Mesenchymal stem cell (in vitro differentiated cells and primary cell): Measurements from ENCODE around the gene CCS.
"Not testable (repeated sequence)": the region's sequence is repeated elsewhere in the genome, so short reads cannot be mapped to it uniquely, and the experiment has no call there.

ENCODE experiments used
- DNase-seq: peaks from one replicate; pipeline ENCODE4 v3.0.0-alpha.2; 2013
- H2AFZ ChIP-seq: one replicate; pipeline ENCODE4 v1.6.1; 2013; ENCODE audit warnings: low read depth, mild to moderate bottlenecking, control low read depth, inconsistent platforms, low read length, moderate library complexity
- H2AK5ac ChIP-seq: 2 replicates; pipeline ENCODE4 v1.6.1; 2013; ENCODE audit warnings: low read length, moderate library complexity, mild to moderate bottlenecking, inconsistent platforms; ENCODE audit not compliant: severe bottlenecking
- H2BK120ac ChIP-seq: one replicate; pipeline ENCODE4 v1.6.1; 2013; ENCODE audit warnings: low read depth, mild to moderate bottlenecking, inconsistent platforms, low read length, moderate library complexity
- H2BK12ac ChIP-seq, 2 experiments: one replicate each; pipeline ENCODE4 v1.6.1; 2013; ENCODE audit warnings: inconsistent platforms in 2 of 2, low read length in 2 of 2, mild to moderate bottlenecking in 2 of 2, moderate library complexity in 2 of 2, control low read depth in 1 of 2
- H2BK15ac ChIP-seq: one replicate; pipeline ENCODE4 v1.6.1; 2013; ENCODE audit warnings: mild to moderate bottlenecking, low read depth, inconsistent platforms; ENCODE audit not compliant: poor library complexity, severe bottlenecking
- H2BK5ac ChIP-seq: 2 replicates; pipeline ENCODE4 v1.6.1; 2013; ENCODE audit warnings: low read depth, mild to moderate bottlenecking, low read length, control low read depth, inconsistent platforms; ENCODE audit not compliant: poor library complexity, severe bottlenecking
- H3K14ac ChIP-seq, 2 experiments: one replicate each; pipeline ENCODE4 v1.6.1; 2013; ENCODE audit warnings: inconsistent platforms in 2 of 2, low read length in 2 of 2, control low read depth in 1 of 2, mild to moderate bottlenecking in 1 of 2, moderate library complexity in 1 of 2
- H3K18ac ChIP-seq, 2 experiments: one replicate each; pipeline ENCODE4 v1.6.1; 2013; ENCODE audit warnings: inconsistent platforms in 2 of 2, low read length in 2 of 2, control low read depth in 1 of 2, low read depth in 1 of 2, mild to moderate bottlenecking in 1 of 2
- H3K23ac ChIP-seq, 2 experiments: one replicate each; pipeline ENCODE4 v1.6.1; 2013; ENCODE audit warnings: inconsistent platforms in 2 of 2, low read length in 2 of 2, mild to moderate bottlenecking in 2 of 2, moderate library complexity in 2 of 2, control low read depth in 1 of 2
- H3K27ac ChIP-seq: 2 replicates; pipeline ENCODE4 v1.5.1; 2013; ENCODE audit warnings: mild to moderate bottlenecking, moderate library complexity, low read length, control low read depth, inconsistent platforms; ENCODE audit not compliant: poor library complexity, severe bottlenecking
- H3K27me3 ChIP-seq, 2 experiments: 2 replicates each; pipeline versions ENCODE4 v1.6.1 to v1.7.0; 2013; ENCODE audit warnings: low read length in 2 of 2, mild to moderate bottlenecking in 2 of 2, moderate library complexity in 2 of 2, control low read depth in 1 of 2, inconsistent platforms in 1 of 2; ENCODE audit not compliant: control insufficient read depth in 1 of 2, insufficient read depth in 1 of 2
- H3K36me3 ChIP-seq, 2 experiments: 2 replicates each; pipeline versions ENCODE4 v1.6.1 to v1.7.0; 2013; ENCODE audit warnings: low read length in 2 of 2, control low read depth in 1 of 2, inconsistent platforms in 1 of 2, low read depth in 1 of 2, mild to moderate bottlenecking in 1 of 2; ENCODE audit not compliant: insufficient read depth in 2 of 2, control insufficient read depth in 1 of 2
- H3K4ac ChIP-seq, 2 experiments: one replicate each; pipeline ENCODE4 v1.6.1; 2013; ENCODE audit warnings: inconsistent platforms in 2 of 2, low read length in 2 of 2, mild to moderate bottlenecking in 2 of 2, moderate library complexity in 2 of 2, control low read depth in 1 of 2, low read depth in 1 of 2
- H3K4me1 ChIP-seq: 2 replicates; pipeline ENCODE4 v1.6.1; 2013; ENCODE audit warnings: low read depth, low read length, control low read depth; ENCODE audit not compliant: control insufficient read depth, insufficient read depth
- H3K4me2 ChIP-seq: 2 replicates; pipeline ENCODE4 v1.6.1; 2013; ENCODE audit warnings: low read length, mild to moderate bottlenecking, inconsistent platforms; ENCODE audit not compliant: poor library complexity, severe bottlenecking
- H3K4me3 ChIP-seq, 2 experiments: 2 replicates each; pipeline versions ENCODE4 v1.5.1 to v1.7.0; 2013; ENCODE audit warnings: low read length in 2 of 2, mild to moderate bottlenecking in 2 of 2, control low read depth in 1 of 2, low read depth in 1 of 2; ENCODE audit not compliant: insufficient read depth in 1 of 2
- H3K79me1 ChIP-seq: replicated peaks from 2 replicates; pipeline ENCODE4 v1.6.1; 2013; ENCODE audit warnings: mild to moderate bottlenecking, control low read depth, low read length, inconsistent platforms; ENCODE audit not compliant: poor library complexity, severe bottlenecking
- H3K9ac ChIP-seq: 2 replicates; pipeline ENCODE4 v1.7.0; 2013; ENCODE audit warnings: mild to moderate bottlenecking, low read length, moderate library complexity
- H3K9me3 ChIP-seq: 2 replicates; pipeline ENCODE4 v1.7.0; 2013; ENCODE audit warnings: mild to moderate bottlenecking, low read length; ENCODE audit not compliant: control insufficient read depth
- H4K8ac ChIP-seq: one replicate; pipeline ENCODE4 v1.6.1; 2013; ENCODE audit warnings: inconsistent platforms, mild to moderate bottlenecking, low read length, moderate library complexity
- H4K91ac ChIP-seq: one replicate; pipeline ENCODE4 v1.6.1; 2013; ENCODE audit warnings: mild to moderate bottlenecking, low read length, inconsistent platforms
- WGBS: methylation state at CpG from one replicate; pipeline ENCODE4 v1.1.7; 2013; ENCODE audit warnings: mixed read lengths; 5-methylcytosine and 5-hydroxymethylcytosine counted together

CCS gene

GRCh38 chr11:66639066-66639813, 46.3 kb downstream of the CCS start:
- Histone ChIP-seq H4K91ac (peak overlapping the region; percentile 80), H3K4me3 (peak overlapping the region; percentile 79 to 91), H2BK120ac (peak overlapping the region; percentile 73), H2AK5ac (peak overlapping the region; percentile 23), H3K9ac (peak overlapping the region; percentile 94), H3K4me2 (peak overlapping the region; percentile 72), H4K8ac (peak overlapping the region; percentile 94), H3K79me1 (no peaks in the 10 kb centered on the region), H3K23ac (peak overlapping the region in 1 of 2 experiments; percentile 81), H3K18ac (peak overlapping the region; percentile 44 to 92), H2AFZ (no peak overlapping the region), H3K9me3 (no peaks in the 10 kb centered on the region), H3K27ac (peak overlapping the region; percentile 96), H2BK12ac (no peak overlapping the region), H3K4ac (peak overlapping the region; percentile 77 to 89), H3K4me1 (peaks cover 16% of the 10 kb centered on the region), H2BK15ac (no peak overlapping the region), H2BK5ac (no peak overlapping the region), H3K14ac (no peak overlapping the region), H3K36me3 (peaks cover 25 to 54% of the 10 kb centered on the region in 2 experiments), H3K27me3 (no peaks in the 10 kb centered on the region)
- peak; percentile 73 for DNase-seq
- 19% methylated on average over 25 of the region's 27 CpGs for WGBS

- not testable (repeated sequence) for H3K27me3 ChIP-seq, H2BK12ac ChIP-seq, H2BK120ac ChIP-seq, H2BK5ac ChIP-seq, H3K4ac ChIP-seq, H3K14ac ChIP-seq, H3K9me3 ChIP-seq, H4K8ac ChIP-seq, H2AFZ ChIP-seq, H2BK15ac ChIP-seq, H4K91ac ChIP-seq, H3K23ac ChIP-seq, H3K27ac ChIP-seq, H3K18ac ChIP-seq, H2AK5ac ChIP-seq, H3K79me1 ChIP-seq, DNase-seq
- peak overlapping the region; percentile 72 for H3K4me2 ChIP-seq
- H3K36me3 ChIP-seq: peaks cover 23 to 56% of the 10 kb centered on the region in 2 experiments
- peaks cover 16% of the 10 kb centered on the region for H3K4me1 ChIP-seq
- peak overlapping the region in 1 of 2 experiments; percentile 91 for H3K4me3 ChIP-seq
- 90% methylated on average over 8 of the region's 10 CpGs for WGBS
- H3K9ac ChIP-seq: peak overlapping the region; percentile 94
Measured at GRCh38 chr11:66639814-66640340, 46.9 kb downstream of the CCS start.

GRCh38 chr11:66641834-66642233, 48.8 kb downstream of the CCS start:
- no peak overlapping the region for H2BK120ac ChIP-seq
- H3K36me3 ChIP-seq: peaks cover 19 to 75% of the 10 kb centered on the region in 2 experiments
- no peaks in the 10 kb centered on the region for H3K27me3 ChIP-seq
- no peak for DNase-seq
- H3K4me2 ChIP-seq: peak overlapping the region; percentile 57
- H3K23ac ChIP-seq: no peak overlapping the region
- no peak overlapping the region for H3K14ac ChIP-seq
- H3K4ac ChIP-seq: no peak overlapping the region
- no peaks in the 10 kb centered on the region for H3K9me3 ChIP-seq
- H2AK5ac ChIP-seq: no peak overlapping the region
- no peak overlapping the region for H2BK12ac ChIP-seq
- no peak overlapping the region for H4K91ac ChIP-seq
- H2AFZ ChIP-seq: no peak overlapping the region
- H4K8ac ChIP-seq: no peak overlapping the region
- no peaks in the 10 kb centered on the region for H3K79me1 ChIP-seq
- H3K18ac ChIP-seq: no peak overlapping the region
- peak overlapping the region in 1 of 2 experiments; percentile 91 for H3K4me3 ChIP-seq
- H3K27ac ChIP-seq: no peak overlapping the region
- H3K4me1 ChIP-seq: peaks cover 19% of the 10 kb centered on the region
- H3K9ac ChIP-seq: peak overlapping the region; percentile 94
- H2BK5ac ChIP-seq: no peak overlapping the region
- WGBS: 70% methylated on average over 3 of the region's 3 CpGs
- no peak overlapping the region for H2BK15ac ChIP-seq

- H3K18ac ChIP-seq: no peak overlapping the region
- no peak overlapping the region for H3K4me2 ChIP-seq
- H2AK5ac ChIP-seq: no peak overlapping the region
- H3K14ac ChIP-seq: no peak overlapping the region
- no peak overlapping the region for H2BK15ac ChIP-seq
- WGBS: 98% methylated on average over 24 of the region's 24 CpGs
- H3K9ac ChIP-seq: no peak overlapping the region
- no peak overlapping the region for H2BK5ac ChIP-seq
- no peak overlapping the region for H3K27ac ChIP-seq
- no peak overlapping the region for H4K8ac ChIP-seq
- no peak overlapping the region for H3K23ac ChIP-seq
- no peak overlapping the region for H2BK12ac ChIP-seq
- H3K9me3 ChIP-seq: no peaks in the 10 kb centered on the region
- H3K27me3 ChIP-seq: no peaks in the 10 kb centered on the region
- H4K91ac ChIP-seq: no peak overlapping the region
- DNase-seq: no peak
- H3K4me1 ChIP-seq: peaks cover 15% of the 10 kb centered on the region
- H2AFZ ChIP-seq: no peak overlapping the region
- H3K4me3 ChIP-seq: no peak overlapping the region
- H2BK120ac ChIP-seq: no peak overlapping the region
- H3K79me1 ChIP-seq: no peaks in the 10 kb centered on the region
- H3K36me3 ChIP-seq: peaks cover 29 to 90% of the 10 kb centered on the region in 2 experiments
- H3K4ac ChIP-seq: no peak overlapping the region
Measured at GRCh38 chr11:66643745-66644437, 50.9 kb downstream of the CCS start.
